Lower leg skin (tissue), 4 donors: ENCODE measurements around the gene TPM1. TPM values are rescaled to one million over a fixed set of nuclear protein-coding genes. Genes with fewer than 3 reads are reported as not detected.

Experiments
- DNase-seq, 2 donors: peaks; one replicate each; pipeline ENCODE4 v3.0.0-alpha.2; 2019; ENCODE audit warnings: low spot score in 2 of 2
- H3K4me3 ChIP-seq: fragments of 200-600 bp; sonication (generic); 2 replicates; pipeline ENCODE4 v1.5.1; 2017; ENCODE audit warnings: mild to moderate bottlenecking, low read depth; ENCODE audit not compliant: poor library complexity, severe bottlenecking
- POLR2A ChIP-seq, 2 donors: fragments of 450-650 bp; IDR thresholded peaks; one replicate each; pipeline ENCODE4 v1.6.1; 2016 to 2017; ENCODE audit warnings: antibody characterized with exemption in 2 of 2, mild to moderate bottlenecking in 1 of 2, moderate library complexity in 1 of 2
- WGBS, 2 donors: methylation state at CpG; one replicate each; pipeline ENCODE4 v1.1.5; 2018; 5-methylcytosine and 5-hydroxymethylcytosine counted together
- intact Hi-C: fragments of 100-400 bp; cut with DNase I; formaldehyde crosslinking; loops from one replicate; pipeline ENCODE4 v1.15.0; 2023; ENCODE audit warnings: low total_unique reads
- total RNA-seq, 4 donors: library from RNA; depleted of rRNA; stranded (reverse); fragments of >200 nt; gene quantifications; one replicate each; pipeline ENCODE4 v1.1.0, GENCODE V29; 2016
- TF ChIP-seq, protein P1 (sequence below), 3 donors: fragments of 450-650 bp; IDR thresholded peaks; one replicate each; pipeline ENCODE4 v1.5.1; 2016; ENCODE audit warnings: antibody characterized with exemption in 3 of 3, mild to moderate bottlenecking in 3 of 3, moderate library complexity in 2 of 3

The TPM1 gene
- total RNA-seq, 4 donors from 2014 or later = 67.6 to 193 (median 95.9) TPM

DNA sequence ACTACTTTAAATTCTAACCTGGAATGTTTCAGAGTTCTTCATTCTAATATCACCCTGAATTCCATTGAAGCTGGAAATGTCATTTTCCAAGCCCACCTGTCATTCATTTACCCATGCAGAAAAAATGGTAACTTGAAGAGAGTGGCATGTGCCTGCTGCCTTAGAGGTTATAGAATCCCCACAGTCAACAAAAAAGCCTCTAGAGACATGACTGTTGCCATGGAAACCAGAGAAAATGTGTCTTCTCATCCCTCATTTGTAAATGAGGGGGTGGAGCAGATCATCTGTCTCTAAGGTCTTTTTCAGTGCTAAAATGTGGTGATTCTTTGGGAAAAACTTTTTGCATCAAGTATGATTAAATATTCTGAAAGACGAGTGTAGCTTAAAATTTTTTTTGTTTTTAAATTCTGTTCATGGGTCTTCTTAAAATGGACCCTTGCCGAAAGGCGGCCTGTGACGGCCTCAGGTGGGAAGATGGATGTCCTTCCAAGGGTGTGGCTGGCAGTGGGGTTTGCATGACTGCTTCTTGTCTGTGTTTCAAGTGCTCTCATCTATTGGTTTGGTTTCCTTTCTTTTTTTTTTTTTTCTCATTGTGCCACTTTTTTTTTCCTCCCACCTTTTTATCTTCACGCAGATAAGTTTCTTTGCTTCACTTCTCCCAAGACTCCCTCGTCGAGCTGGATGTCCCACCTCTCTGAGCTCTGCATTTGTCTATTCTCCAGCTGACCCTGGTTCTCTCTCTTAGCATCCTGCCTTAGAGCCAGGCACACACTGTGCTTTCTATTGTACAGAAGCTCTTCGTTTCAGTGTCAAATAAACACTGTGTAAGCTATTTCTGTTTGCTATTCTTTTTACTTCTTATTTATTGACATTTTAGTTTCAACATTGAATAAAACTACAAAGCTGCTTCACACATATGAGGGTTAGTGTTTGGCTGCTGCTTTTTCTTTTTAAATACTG lies 23.0 kb downstream of the TPM1 start:
- no peak for DNase-seq
- intact Hi-C loops = no loop called here
- TF ChIP-seq POLR2A (IDR thresholded peaks at IDR 0.05) = no peak
- TF ChIP-seq, protein P1, sequence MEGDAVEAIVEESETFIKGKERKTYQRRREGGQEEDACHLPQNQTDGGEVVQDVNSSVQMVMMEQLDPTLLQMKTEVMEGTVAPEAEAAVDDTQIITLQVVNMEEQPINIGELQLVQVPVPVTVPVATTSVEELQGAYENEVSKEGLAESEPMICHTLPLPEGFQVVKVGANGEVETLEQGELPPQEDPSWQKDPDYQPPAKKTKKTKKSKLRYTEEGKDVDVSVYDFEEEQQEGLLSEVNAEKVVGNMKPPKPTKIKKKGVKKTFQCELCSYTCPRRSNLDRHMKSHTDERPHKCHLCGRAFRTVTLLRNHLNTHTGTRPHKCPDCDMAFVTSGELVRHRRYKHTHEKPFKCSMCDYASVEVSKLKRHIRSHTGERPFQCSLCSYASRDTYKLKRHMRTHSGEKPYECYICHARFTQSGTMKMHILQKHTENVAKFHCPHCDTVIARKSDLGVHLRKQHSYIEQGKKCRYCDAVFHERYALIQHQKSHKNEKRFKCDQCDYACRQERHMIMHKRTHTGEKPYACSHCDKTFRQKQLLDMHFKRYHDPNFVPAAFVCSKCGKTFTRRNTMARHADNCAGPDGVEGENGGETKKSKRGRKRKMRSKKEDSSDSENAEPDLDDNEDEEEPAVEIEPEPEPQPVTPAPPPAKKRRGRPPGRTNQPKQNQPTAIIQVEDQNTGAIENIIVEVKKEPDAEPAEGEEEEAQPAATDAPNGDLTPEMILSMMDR (IDR thresholded peaks at IDR 0.05) = no peak
- WGBS, 2 donors = 83 to 85% methylated on average over 8 of the region's 8 CpGs
- no peak overlapping the region for H3K4me3 ChIP-seq

DNA sequence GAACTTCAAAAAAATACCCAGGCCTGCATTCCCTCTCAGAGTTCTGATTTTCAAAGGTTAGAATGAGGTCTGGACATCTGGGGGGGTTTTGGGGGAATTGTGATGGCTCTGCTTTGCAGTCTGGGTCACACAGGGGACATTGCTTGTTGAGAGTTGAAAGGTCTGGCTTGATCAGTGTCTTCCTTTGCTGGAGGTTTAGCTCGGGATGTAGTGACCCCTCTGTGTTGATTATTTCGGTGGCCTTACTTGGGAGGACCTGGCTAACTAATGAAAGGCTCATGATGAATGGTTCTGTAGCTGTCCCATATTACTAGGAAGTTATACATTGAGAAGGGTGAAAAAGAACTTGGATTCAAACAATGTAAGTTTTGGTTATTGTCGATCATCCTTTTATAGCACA lies 23.7 kb downstream of the TPM1 start:
- no peak for DNase-seq
- TF ChIP-seq POLR2A (IDR thresholded peaks at IDR 0.05) = no peak
- TF ChIP-seq, protein P1 (IDR thresholded peaks at IDR 0.05) = no peak
- 87 to 89% methylated on average over 3 of the region's 3 CpGs for WGBS, 2 donors
- intact Hi-C loops = no loop called here
- H3K4me3 ChIP-seq = no peak overlapping the region

DNA sequence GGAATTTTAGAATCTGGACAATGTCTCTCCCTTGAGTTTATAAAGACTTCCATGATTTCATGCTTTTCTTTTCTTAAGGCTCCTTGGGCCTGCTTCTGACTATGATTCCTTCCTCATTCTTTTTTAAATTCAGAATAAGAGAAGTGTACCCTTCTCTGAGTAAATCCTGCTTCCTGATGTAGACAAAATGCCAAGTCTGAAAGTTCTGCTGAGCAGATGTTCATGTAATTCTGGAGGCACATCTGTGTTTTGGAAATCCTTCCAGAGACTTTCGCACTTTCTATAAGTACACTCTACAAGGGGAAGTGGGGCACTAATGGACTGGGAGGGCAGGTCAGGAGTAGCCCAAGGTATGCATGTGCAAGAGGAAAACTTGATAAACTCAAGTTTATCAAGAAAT lies 24.8 kb downstream of the TPM1 start:
- intact Hi-C loops = no loop called here
- 88 to 91% methylated on average over 1 of the region's 1 CpG for WGBS, 2 donors
- TF ChIP-seq, protein P1 (IDR thresholded peaks at IDR 0.05) = no peak
- TF ChIP-seq POLR2A (IDR thresholded peaks at IDR 0.05) = no peak
- no peak for DNase-seq
- H3K4me3 ChIP-seq = no peak overlapping the region

DNA sequence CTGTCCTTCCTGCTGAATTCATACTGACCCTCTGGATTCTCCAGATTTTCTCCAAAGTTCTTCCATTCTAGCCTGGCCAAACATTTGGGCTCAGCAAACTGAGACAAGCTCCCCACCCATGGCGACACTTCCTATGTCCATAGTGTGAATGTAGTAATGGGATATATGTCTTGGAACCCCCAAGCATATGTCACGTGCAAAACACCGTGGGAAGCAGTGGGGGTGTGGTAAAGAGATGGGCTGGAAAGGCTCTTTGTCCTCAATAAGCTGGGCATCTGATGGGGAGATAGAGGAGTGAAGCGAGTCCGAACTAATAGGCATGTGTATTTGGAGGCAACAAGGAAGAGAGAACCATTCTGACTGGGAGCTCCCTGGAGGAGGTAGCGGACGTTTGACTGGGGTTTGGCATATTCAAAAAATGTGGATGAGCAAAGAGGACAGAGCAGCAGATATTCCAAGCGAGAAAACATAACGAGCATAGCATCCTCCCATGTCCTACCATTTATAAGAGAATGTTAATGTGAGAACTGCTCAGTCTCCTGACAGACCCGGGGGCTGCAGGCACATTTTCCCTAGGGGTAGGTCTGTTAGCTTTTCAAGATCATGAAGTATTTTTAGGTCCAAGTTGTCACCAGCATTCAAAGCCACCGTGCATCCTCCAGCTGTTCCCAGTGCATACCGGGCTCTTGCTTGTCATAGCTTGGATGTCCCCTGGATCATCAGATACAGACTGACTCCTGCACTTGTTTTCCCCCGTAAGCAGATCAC lies 25.6 kb downstream of the TPM1 start:
- WGBS, 2 donors = 86 to 87% methylated on average over 13 of the region's 13 CpGs
- intact Hi-C loops = no loop called here

DNA sequence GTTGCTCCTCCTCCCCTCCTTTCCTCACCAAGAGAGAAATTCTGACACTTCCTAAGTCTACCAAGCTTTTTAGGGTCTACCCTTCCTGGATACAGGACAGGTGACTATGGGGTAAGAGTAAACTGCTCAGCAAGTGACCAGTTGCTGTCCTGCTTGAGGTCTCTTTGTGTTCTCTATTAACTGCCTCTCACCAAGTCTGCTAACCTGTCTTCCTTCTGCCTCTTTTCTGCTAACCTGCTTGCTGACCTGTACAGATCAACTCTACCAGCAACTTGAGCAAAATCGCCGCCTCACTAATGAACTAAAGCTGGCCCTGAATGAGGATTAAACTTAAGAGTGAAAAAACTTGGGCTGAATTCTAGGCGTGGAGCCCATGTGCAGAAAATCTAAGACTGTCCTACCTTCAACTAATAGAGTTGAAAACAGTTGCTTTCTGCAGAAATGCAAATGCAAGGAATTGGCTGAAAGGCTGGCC lies 27.1 kb downstream of the TPM1 start:
- no peak overlapping the region for H3K4me3 ChIP-seq
- DNase-seq = no peak
- WGBS, 2 donors = 90% methylated on average over 3 of the region's 3 CpGs
- intact Hi-C loops = no loop called here
- TF ChIP-seq POLR2A (IDR thresholded peaks at IDR 0.05) = no peak
- TF ChIP-seq, protein P1 (IDR thresholded peaks at IDR 0.05) = no peak

More for the DNA sequence above, 25.6 kb downstream of the TPM1 start:
- H3K4me3 ChIP-seq = no peak overlapping the region
- TF ChIP-seq POLR2A (IDR thresholded peaks at IDR 0.05) = no peak
- TF ChIP-seq, protein P1 (IDR thresholded peaks at IDR 0.05) = no peak
- DNase-seq = no peak
